Thoracic aorta (tissue), 2 donors: ENCODE data around the gene SKIC8. TPM values are rescaled to one million over a fixed set of nuclear protein-coding genes. Genes with fewer than 3 reads are reported as not detected.

Experiments used
- ATAC-seq: fragments of 150-250 bp; one replicate; pipeline ENCODE4 v1.8.0; 2017; ENCODE audit warnings: low read depth; ENCODE audit not compliant: insufficient number of reproducible peaks, low FRiP score
- DNase-seq: peaks from one replicate; pipeline ENCODE4 v3.0.0-alpha.2; 2020; ENCODE audit warnings: low spot score
- H3K27ac ChIP-seq, 2 donors: fragments of 200-600 bp; sonication (generic); 1 replicate in 1 of 2; 2 replicates in 1 of 2; pipeline ENCODE4 v1.5.1; 2016; ENCODE audit warnings: mild to moderate bottlenecking in 2 of 2, moderate library complexity in 2 of 2
- H3K27me3 ChIP-seq: fragments of 200-600 bp; sonication (generic); replicated peaks from 2 replicates; pipeline ENCODE4 v1.6.0; 2016; ENCODE audit warnings: mild to moderate bottlenecking; ENCODE audit not compliant: insufficient read depth
- H3K36me3 ChIP-seq: fragments of 200-600 bp; sonication (generic); one replicate; pipeline ENCODE4 v1.5.1; 2016
- H3K4me1 ChIP-seq, 2 donors: fragments of 200-600 bp; sonication (generic); 1 replicate in 1 of 2; 2 replicates in 1 of 2; pipeline versions ENCODE4 v1.5.1 to v1.6.0; 2016; ENCODE audit warnings: low read depth in 2 of 2, mild to moderate bottlenecking in 1 of 2; ENCODE audit not compliant: control insufficient read depth in 1 of 2
- H3K4me3 ChIP-seq: fragments of 200-600 bp; sonication (generic); 2 replicates; pipeline ENCODE4 v1.5.1; 2016; ENCODE audit warnings: mild to moderate bottlenecking
- H3K9me3 ChIP-seq: fragments of 200-600 bp; sonication (generic); 2 replicates; pipeline ENCODE4 v1.5.1; 2016
- total RNA-seq, 2 donors: library from RNA; depleted of rRNA; stranded (reverse); fragments of >200 nt; gene quantifications; one replicate each; pipeline versions ENCODE4 v1.1.0 to v1.2.3, GENCODE V29; 2016
- TF ChIP-seq, protein P1 (sequence below): fragments of 200-600 bp; sonication (generic); IDR thresholded peaks from one replicate; pipeline ENCODE4 v1.5.1; 2019; ENCODE audit warnings: antibody characterized with exemption

The SKIC8 gene
- total RNA-seq, 2 donors from 2014 or later = 41.6 to 74.2 TPM

DNA sequence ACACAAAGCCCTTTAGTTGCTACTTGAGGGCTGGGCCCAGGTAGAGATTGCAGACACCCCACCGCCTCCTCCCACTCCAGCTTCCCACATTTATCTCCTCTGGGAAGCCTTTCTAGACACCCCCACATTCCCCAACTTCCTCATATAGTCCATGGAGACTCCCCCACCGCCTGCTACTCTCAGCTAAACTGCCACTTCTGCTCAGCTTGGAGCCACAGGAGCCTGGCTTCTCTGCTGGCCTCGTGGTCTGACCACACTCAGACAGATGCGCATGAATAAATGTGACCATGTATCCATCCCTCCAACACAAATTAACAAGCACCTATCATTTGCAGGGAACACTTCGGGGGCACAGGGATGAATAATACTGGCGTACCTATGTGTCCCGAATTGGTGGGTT lies 54.5 kb downstream of the SKIC8 start:
- Histone ChIP-seq H3K4me1 (no peaks in the 10 kb centered on the region), H3K27ac (no peak overlapping the region), H3K27me3 (no peaks in the 10 kb centered on the region), H3K9me3 (no peaks in the 10 kb centered on the region), H3K4me3 (no peak overlapping the region), H3K36me3 (no peaks in the 10 kb centered on the region)
- TF ChIP-seq, protein P1, sequence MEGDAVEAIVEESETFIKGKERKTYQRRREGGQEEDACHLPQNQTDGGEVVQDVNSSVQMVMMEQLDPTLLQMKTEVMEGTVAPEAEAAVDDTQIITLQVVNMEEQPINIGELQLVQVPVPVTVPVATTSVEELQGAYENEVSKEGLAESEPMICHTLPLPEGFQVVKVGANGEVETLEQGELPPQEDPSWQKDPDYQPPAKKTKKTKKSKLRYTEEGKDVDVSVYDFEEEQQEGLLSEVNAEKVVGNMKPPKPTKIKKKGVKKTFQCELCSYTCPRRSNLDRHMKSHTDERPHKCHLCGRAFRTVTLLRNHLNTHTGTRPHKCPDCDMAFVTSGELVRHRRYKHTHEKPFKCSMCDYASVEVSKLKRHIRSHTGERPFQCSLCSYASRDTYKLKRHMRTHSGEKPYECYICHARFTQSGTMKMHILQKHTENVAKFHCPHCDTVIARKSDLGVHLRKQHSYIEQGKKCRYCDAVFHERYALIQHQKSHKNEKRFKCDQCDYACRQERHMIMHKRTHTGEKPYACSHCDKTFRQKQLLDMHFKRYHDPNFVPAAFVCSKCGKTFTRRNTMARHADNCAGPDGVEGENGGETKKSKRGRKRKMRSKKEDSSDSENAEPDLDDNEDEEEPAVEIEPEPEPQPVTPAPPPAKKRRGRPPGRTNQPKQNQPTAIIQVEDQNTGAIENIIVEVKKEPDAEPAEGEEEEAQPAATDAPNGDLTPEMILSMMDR = no peak
- ATAC-seq = no peak
- no peak for DNase-seq

DNA sequence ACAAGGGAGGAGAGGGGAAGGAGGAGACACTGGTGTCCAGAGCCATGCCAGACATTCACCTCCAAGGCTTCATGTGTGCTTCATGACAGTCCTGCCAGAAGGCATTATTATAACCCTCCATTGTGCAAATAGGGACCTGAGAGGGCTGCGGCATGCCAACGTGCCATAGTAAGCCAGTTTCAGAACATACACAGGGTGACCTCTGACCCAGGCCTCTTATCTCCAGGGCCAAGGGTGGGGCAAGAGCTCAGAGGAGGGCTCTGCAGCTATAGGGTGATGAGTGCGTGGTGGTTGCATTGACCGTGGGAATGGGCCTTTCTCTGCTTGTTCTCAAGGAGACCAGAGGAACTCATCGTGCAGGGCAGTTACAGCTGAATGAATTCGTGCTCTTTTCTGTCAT lies 55.3 kb downstream of the SKIC8 start:
- no peaks in the 10 kb centered on the region for H3K36me3 ChIP-seq
- H3K4me1 ChIP-seq = no peaks in the 10 kb centered on the region
- H3K27me3 ChIP-seq = no peaks in the 10 kb centered on the region
- no peak overlapping the region for H3K27ac ChIP-seq
- no peak overlapping the region for H3K4me3 ChIP-seq
- ATAC-seq = no peak
- TF ChIP-seq, protein P1 = no peak
- no peaks in the 10 kb centered on the region for H3K9me3 ChIP-seq
- no peak for DNase-seq

GRCh38 chr15:78243491-78243941 lies 55.9 kb downstream of the SKIC8 start:
- Histone ChIP-seq H3K27ac (no peak overlapping the region), H3K9me3 (no peaks in the 10 kb centered on the region), H3K36me3 (no peaks in the 10 kb centered on the region), H3K4me3 (no peak overlapping the region), H3K27me3 (no peaks in the 10 kb centered on the region), H3K4me1 (no peaks in the 10 kb centered on the region)
- TF ChIP-seq, protein P1 = no peak
- ATAC-seq = no peak
- no peak for DNase-seq

- ATAC-seq (no peak), DNase-seq (no peak)
- no peaks in the 10 kb centered on the region for H3K27me3 ChIP-seq
- TF ChIP-seq, protein P1 = no peak
- no peaks in the 10 kb centered on the region for H3K9me3 ChIP-seq
- no peak overlapping the region for H3K27ac ChIP-seq
- H3K4me1 ChIP-seq = no peaks in the 10 kb centered on the region
- H3K4me3 ChIP-seq = no peak overlapping the region
- no peaks in the 10 kb centered on the region for H3K36me3 ChIP-seq
Observed at GRCh38 chr15:78243058-78243457, 56.4 kb downstream of the SKIC8 start.

- no peak for DNase-seq
- no peak for ATAC-seq
- no peak overlapping the region for H3K27ac ChIP-seq
- H3K4me1 ChIP-seq = no peaks in the 10 kb centered on the region
- no peaks in the 10 kb centered on the region for H3K27me3 ChIP-seq
- H3K36me3 ChIP-seq = no peaks in the 10 kb centered on the region
- H3K9me3 ChIP-seq = no peaks in the 10 kb centered on the region
- TF ChIP-seq, protein P1 = no peak
- no peak overlapping the region for H3K4me3 ChIP-seq
Observed at GRCh38 chr15:78242128-78242527, 57.3 kb downstream of the SKIC8 start.
